ENCODE results near the gene PIBF1. TPM values are rescaled to one million over a fixed set of nuclear protein-coding genes. Genes with fewer than 3 reads are reported as not detected.

Gene PIBF1
- total and polyA plus RNA-seq, 10 of the 15 experiments (the other 5 are each of a cell fraction or from before 2014, with no cell fraction given) = 6.4 to 24.5 (median 11.1) TPM

- POLR2A ChIA-PET = no interaction called here
- peak overlapping the region; percentile 33; the same call in 1 of the 2 replicates for H3K9ac ChIP-seq (ENCODE audit: control insufficient read depth, insufficient read depth, low read length)
- peak; percentile 29 for ATAC-seq
- H3K27ac ChIP-seq (ENCODE audit: control insufficient read depth, insufficient read depth) = no peak overlapping the region
- peaks cover 3% of the 10 kb centered on the region; the same call in 1 of the 2 replicates for H3K4me1 ChIP-seq (ENCODE audit: control insufficient read depth, insufficient read depth, low read length)
- TF ChIP-seq BMI1 (IDR thresholded peaks at IDR 0.05; ENCODE audit: borderline replicate concordance) = peak; percentile 37
- no peak for TF ChIP-seq CBX3 (IDR thresholded peaks at IDR 0.05; ENCODE audit: borderline replicate concordance, low read depth)
- peak; percentile 10; the same call in 1 of the 2 replicates for TF ChIP-seq ZBTB40 (IDR thresholded peaks at IDR 0.05; ENCODE audit: borderline replicate concordance)
- TF ChIP-seq RELB (IDR thresholded peaks at IDR 0.05; ENCODE audit: low read depth) = 0 out of 2 replicates have a peak, but pooled peaks have one; percentile 23
- TF ChIP-seq ZNF274 (IDR thresholded peaks at IDR 0.05; ENCODE audit: insufficient read depth, insufficient read length) = no peak
- peak overlapping the region; percentile 66 for H3K4me3 ChIP-seq
- BruUV-seq (replicated peaks) = no TSS peak
- in situ Hi-C loops (cut with MboI) = no loop called here
- intact Hi-C loops (cut with micrococcal nuclease; ENCODE audit: unreplicated experiment) = no loop called here
- RAD21 ChIA-PET (ENCODE audit: unreplicated experiment) = interaction anchor here (1.4 kb wide), 1 partner anchor 218 kb away, joined by 3 read pairs; no protein-coding TSS in a partner anchor
- SMC1A ChIA-PET (ENCODE audit: uncharacterized antibody, unreplicated experiment) = interaction anchor here (1.0 kb wide), 1 partner anchor 23 kb away, joined by 3 read pairs; no protein-coding TSS in a partner anchor
- H3K9me3 ChIP-seq (replicated peaks; ENCODE audit: control insufficient read depth, insufficient read depth, low read length) = no peaks in the 10 kb centered on the region
- no peak for FAIRE-seq
- no peaks in the 10 kb centered on the region for H4K20me1 ChIP-seq (ENCODE audit: control insufficient read depth, insufficient read depth)
- peak overlapping the region; percentile 95 for H3K4me2 ChIP-seq (ENCODE audit: control insufficient read depth, insufficient read depth)
- 5% methylated on average over 7 of the region's 8 CpGs for WGBS (ENCODE audit: insufficient coverage, insufficient replicate concordance, low lambda C conversion rate, missing lambda C conversion rate)
- no peak for DNase-seq (ENCODE audit: low read depth, low spot score)
- H3K36me3 ChIP-seq (ENCODE audit: control insufficient read depth in 2 of 2, insufficient read depth in 2 of 2, low read length in 1 of 2) = no peaks in the 10 kb centered on the region
- peak overlapping the region; percentile 87 for H2AFZ ChIP-seq (ENCODE audit: control insufficient read depth, low read depth, low read length)
- no peaks in the 10 kb centered on the region for H3K79me2 ChIP-seq (ENCODE audit: control insufficient read depth, insufficient read depth, low read length)
- peaks cover 0 to 4% of the 10 kb centered on the region in 2 experiments; a peak in 2 of 4 replicates for H3K27me3 ChIP-seq (replicated peaks in 1 of 2; ENCODE audit: control insufficient read depth in 2 of 2, insufficient read depth in 2 of 2, low read length in 1 of 2)
- CTCF ChIA-PET = interaction anchor here (0.7 to 1.0 kb wide), 2 partner anchors 24 to 770 kb away, joined by 4 to 6 read pairs; no protein-coding TSS in a partner anchor
These were observed 276.5 kb downstream of the PIBF1 start for GRCh38 chr13:73058432-73058735.

Data from GM12878 (cell line).